A673 (cell line): ENCODE data around the gene IFITM2. TPM values are rescaled to one million over a fixed set of nuclear protein-coding genes. Genes with fewer than 3 reads are reported as not detected.
"Not testable (repeated sequence)": the region's sequence is repeated elsewhere in the genome, so short reads cannot be mapped to it uniquely, and the experiment has no call there.

Source experiments
- BruUV-seq: library from RNA; stranded (reverse); fragments of 400-500 nt; replicated peaks from 2 replicates; lab custom pipeline; 2021; lab: Mats Ljungman, UMichigan
- CTCF ChIA-PET: fragments of 300-600 bp; sonication (Branson Sonifier 250); formaldehyde crosslinking; loops from one replicate; lab custom pipeline; 2022; ENCODE audit warnings: antibody characterized with exemption; lab: Charles Lee
- POLR2A ChIA-PET: fragments of 300-600 bp; sonication (Branson Sonifier 250); formaldehyde crosslinking; loops from one replicate; lab custom pipeline; 2022; ENCODE audit warnings: antibody characterized with exemption; ENCODE audit not compliant: low non-redundant PET; lab: Charles Lee
- DNase-seq: peaks from one replicate; pipeline ENCODE4 v3.0.0-alpha.2; 2015; ENCODE audit warnings: low spot score
- H3K27ac ChIP-seq: fragments of 200-600 bp; sonication (generic); 2 replicates; pipeline ENCODE4 v1.5.1; 2016; ENCODE audit warnings: mixed run types, low read depth, mild to moderate bottlenecking, mixed read lengths, antibody characterized with exemption, low read length; ENCODE audit not compliant: poor library complexity, severe bottlenecking
- H3K27me3 ChIP-seq: fragments of 200-600 bp; sonication (generic); replicated peaks from 2 replicates; pipeline ENCODE4 v1.6.1; 2017; ENCODE audit warnings: mixed run types, low read depth, mild to moderate bottlenecking, mixed read lengths, antibody characterized with exemption, low read length; ENCODE audit not compliant: insufficient read depth, poor library complexity
- H3K36me3 ChIP-seq: fragments of 200-600 bp; sonication (generic); 2 replicates; pipeline ENCODE4 v1.6.1; 2016; ENCODE audit warnings: mixed run types, mild to moderate bottlenecking, mixed read lengths, antibody characterized with exemption, low read length; ENCODE audit not compliant: insufficient read depth, poor library complexity, severe bottlenecking
- H3K4me1 ChIP-seq: fragments of 200-600 bp; sonication (generic); 2 replicates; pipeline ENCODE4 v1.6.1; 2017; ENCODE audit warnings: mixed run types, mild to moderate bottlenecking, mixed read lengths, antibody characterized with exemption, low read length; ENCODE audit not compliant: insufficient read depth, poor library complexity, severe bottlenecking
- H3K4me3 ChIP-seq: fragments of 200-600 bp; sonication (generic); 2 replicates; pipeline ENCODE4 v1.5.1; 2016; ENCODE audit warnings: low read depth, mixed run types, mild to moderate bottlenecking, mixed read lengths, low read length; ENCODE audit not compliant: poor library complexity, severe bottlenecking
- H3K9me3 ChIP-seq: fragments of 200-600 bp; sonication (generic); 2 replicates; pipeline ENCODE4 v1.6.1; 2016; ENCODE audit warnings: mixed run types, low read depth, mild to moderate bottlenecking, mixed read lengths, antibody characterized with exemption, low read length; ENCODE audit not compliant: poor library complexity, severe bottlenecking
- CTCF ChIP-seq: fragments of 300-800, 200-600 bp; sonication (generic); conservative IDR thresholded peaks from 2 replicates; pipeline ENCODE4 v1.5.1; 2017; ENCODE audit warnings: low read depth, mild to moderate bottlenecking, antibody characterized with exemption, low read length, moderate library complexity, mixed read lengths
- EZH2 ChIP-seq: fragments of 200-600 bp; sonication (generic); IDR thresholded peaks from 2 replicates; pipeline ENCODE4 v1.6.1; 2017; ENCODE audit warnings: borderline replicate concordance, low read depth, mild to moderate bottlenecking, mixed read lengths, antibody characterized with exemption, low read length; ENCODE audit not compliant: poor library complexity, severe bottlenecking
- intact Hi-C: fragments of 100-400 bp; cut with micrococcal nuclease; formaldehyde crosslinking; loops from one replicate; pipeline ENCODE4 v1.10.0; 2022; ENCODE audit not compliant: unreplicated experiment
- total RNA-seq: library from RNA; stranded (reverse); gene quantifications from 2 replicates; pipeline ENCODE4 v1.2.3, GENCODE V29; 2021

IFITM2 gene
- total RNA-seq, 1 experiment from 2014 or later: 25.5 TPM

GRCh38 chr11:306645-307371 is 808 bp upstream of the IFITM2 start:
- H3K36me3 ChIP-seq: no peaks in the 10 kb centered on the region
- DNase-seq: no peak
- H3K27me3 ChIP-seq: no peaks in the 10 kb centered on the region
- BruUV-seq: no TSS peak
- peaks cover 16% of the 10 kb centered on the region for H3K4me1 ChIP-seq
- intact Hi-C loops: loop anchor here (10.0 kb wide), 1 partner anchor 48 kb away; no protein-coding TSS in a partner anchor
- no peaks in the 10 kb centered on the region for H3K9me3 ChIP-seq
- ChIA-PET POLR2A (no interaction called here), CTCF (no interaction called here)
- peak overlapping the region; percentile 23 for H3K27ac ChIP-seq
- TF ChIP-seq CTCF (no peak), EZH2 (no peak)
- H3K4me3 ChIP-seq: no peak overlapping the region

GRCh38 chr11:308740-309665 is 1.4 kb downstream of the IFITM2 start:
- H3K27ac ChIP-seq, H3K4me3 ChIP-seq, H3K9me3 ChIP-seq, H3K36me3 ChIP-seq, CTCF ChIA-PET, BruUV-seq, H3K27me3 ChIP-seq, DNase-seq, POLR2A ChIA-PET: not testable (repeated sequence)
- peaks cover 29% of the 10 kb centered on the region for H3K4me1 ChIP-seq
- intact Hi-C loops: loop anchor here (10.0 kb wide), 1 partner anchor 46 kb away; no protein-coding TSS in a partner anchor

- BruUV-seq, H3K27ac ChIP-seq, H3K27me3 ChIP-seq, POLR2A ChIA-PET, H3K9me3 ChIP-seq, DNase-seq, H3K36me3 ChIP-seq: not testable (repeated sequence)
- Histone ChIP-seq H3K4me3 (peak overlapping the region; percentile 26), H3K4me1 (peaks cover 29% of the 10 kb centered on the region)
- intact Hi-C loops: loop anchor here (10.0 kb wide), 1 partner anchor 45 kb away; no protein-coding TSS in a partner anchor
- CTCF ChIA-PET: interaction anchor here (0.6 kb wide), 1 partner anchor 46 kb away, joined by 8 read pairs; no protein-coding TSS in a partner anchor
Observed at GRCh38 chr11:309979-310572, 2.5 kb downstream of the IFITM2 start.

GRCh38 chr11:311013-311748 is 3.6 kb downstream of the IFITM2 start:
- intact Hi-C loops: not testable (repeated sequence)

More at GRCh38 chr11:311013-311748, 3.6 kb downstream of the IFITM2 start:
- H3K9me3 ChIP-seq, H3K4me3 ChIP-seq, H3K27ac ChIP-seq, H3K36me3 ChIP-seq, DNase-seq, BruUV-seq, H3K27me3 ChIP-seq, POLR2A ChIA-PET, CTCF ChIA-PET: not testable (repeated sequence)
- H3K4me1 ChIP-seq: peaks cover 29% of the 10 kb centered on the region
